Fibroblast of lung (primary cell): ENCODE measurements around the gene ZNF541.

Experiments
- CTCF ChIP-seq, 2 donors: IDR thresholded peaks in 1 of 2; conservative IDR thresholded peaks in 1 of 2; 1 replicate in 1 of 2; 2 replicates in 1 of 2; pipeline ENCODE4 v1.5.1; 2011 to 2012; ENCODE audit warnings: low read length in 2 of 2, control low read depth in 1 of 2, inconsistent platforms in 1 of 2, low read depth in 1 of 2, mild to moderate bottlenecking in 1 of 2
- EZH2 ChIP-seq: IDR thresholded peaks from 2 replicates; pipeline ENCODE4 v1.5.1; 2012; ENCODE audit warnings: low read length, control low read depth, mild to moderate bottlenecking; ENCODE audit errors: missing control alignments

DNA sequence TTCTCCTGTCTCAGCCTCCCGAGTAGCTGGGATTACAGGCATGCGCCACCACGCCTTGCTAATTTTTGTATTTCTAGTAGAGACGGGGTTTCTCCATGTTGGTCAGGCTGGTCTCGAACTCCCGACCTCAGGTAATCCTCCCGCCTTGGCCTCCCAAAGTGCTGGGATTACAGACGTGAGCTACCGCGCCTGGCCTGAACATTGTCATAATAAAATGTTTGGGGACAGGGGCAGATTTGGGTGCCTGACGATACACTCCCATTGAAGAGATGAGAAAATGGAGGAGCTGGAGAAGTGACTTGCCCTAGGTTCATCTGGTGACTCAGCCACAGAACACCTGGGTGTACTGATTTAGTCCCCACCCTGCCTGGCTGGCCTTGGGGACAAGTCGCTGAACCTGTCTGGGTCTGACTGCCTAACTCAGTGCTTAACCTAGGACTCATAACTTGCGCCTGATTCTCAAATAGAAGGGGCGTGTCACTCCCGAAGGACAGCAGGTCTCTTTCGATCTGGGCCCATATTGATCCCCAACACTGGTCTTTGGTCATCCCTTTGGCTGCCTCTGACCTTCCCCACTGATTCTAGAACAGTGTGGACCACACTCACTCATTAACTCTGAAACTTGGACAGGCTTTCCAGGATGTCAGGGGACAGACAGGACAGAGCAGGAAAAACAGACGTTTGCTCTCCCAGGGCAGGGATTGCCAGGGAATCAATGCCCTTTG is 28.4 kb upstream of the ZNF541 start:
- TF ChIP-seq CTCF (conservative IDR thresholded peaks at IDR 0.05 in 1 of 2, IDR thresholded peaks at IDR 0.05 in 1 of 2; ENCODE audit: low read depth in 1 of 2, low read length in 2 of 2) (no peak), EZH2 (no peak)
